GM23248 (cell line): Measurements from ENCODE around the gene EIF4G3.

Source experiments
- EZH2 ChIP-seq: fragments of 200-600 bp; sonication (generic); IDR thresholded peaks from 2 replicates; pipeline ENCODE4 v1.6.1; 2018; ENCODE audit warnings: antibody characterized with exemption, mild to moderate bottlenecking; ENCODE audit not compliant: insufficient read depth, poor library complexity, severe bottlenecking
- EZH2phosphoT487 ChIP-seq: fragments of 200-600 bp; sonication (generic); IDR thresholded peaks from 2 replicates; pipeline ENCODE4 v1.6.1; 2018; ENCODE audit warnings: antibody characterized with exemption, moderate library complexity, mild to moderate bottlenecking, low read depth; ENCODE audit not compliant: insufficient read depth

- no peak for TF ChIP-seq EZH2
- no peak for TF ChIP-seq EZH2phosphoT487
These were observed 342.5 kb downstream of the EIF4G3 start for GRCh38 chr1:20834192-20834591.
